ENCODE results near the gene RASGEF1B.

RASGEF1B gene

GRCh38 chr4:81454499-81454898, 17.2 kb downstream of the RASGEF1B start:
- DNase-seq (ENCODE audit: extremely low read depth, low read depth): no peak

GRCh38 chr4:81453024-81453423, 18.7 kb downstream of the RASGEF1B start:
- DNase-seq (ENCODE audit: extremely low read depth, low read depth): no peak
- TF ChIP-seq CTCF (IDR thresholded peaks at IDR 0.05; ENCODE audit: low read depth, low read length): no peak

More at GRCh38 chr4:81454499-81454898, 17.2 kb downstream of the RASGEF1B start:
- no peak for TF ChIP-seq CTCF (IDR thresholded peaks at IDR 0.05; ENCODE audit: low read depth, low read length)

GRCh38 chr4:81452452-81453006, 19.2 kb downstream of the RASGEF1B start:
- DNase-seq (ENCODE audit: extremely low read depth, low read depth): no peak
- TF ChIP-seq CTCF (IDR thresholded peaks at IDR 0.05; ENCODE audit: low read depth, low read length): no peak

GRCh38 chr4:81449015-81449414, 22.7 kb downstream of the RASGEF1B start:
- TF ChIP-seq CTCF (IDR thresholded peaks at IDR 0.05; ENCODE audit: low read depth, low read length): no peak

GRCh38 chr4:81447566-81448229, 24.0 kb downstream of the RASGEF1B start:
- no peak for TF ChIP-seq CTCF (IDR thresholded peaks at IDR 0.05; ENCODE audit: low read depth, low read length)
- no peak for DNase-seq (ENCODE audit: extremely low read depth, low read depth)

More at GRCh38 chr4:81449015-81449414, 22.7 kb downstream of the RASGEF1B start:
- no peak for DNase-seq (ENCODE audit: extremely low read depth, low read depth)

- no peak for TF ChIP-seq CTCF (IDR thresholded peaks at IDR 0.05; ENCODE audit: low read depth, low read length)
- DNase-seq (ENCODE audit: extremely low read depth, low read depth): no peak
Measured at GRCh38 chr4:81446634-81447033, 25.1 kb downstream of the RASGEF1B start.

- DNase-seq (ENCODE audit: extremely low read depth, low read depth): no peak
- no peak for TF ChIP-seq CTCF (IDR thresholded peaks at IDR 0.05; ENCODE audit: low read depth, low read length)
Measured at GRCh38 chr4:81445196-81445595, 26.5 kb downstream of the RASGEF1B start.
